ENCODE data around the gene MFRP. TPM values are rescaled to one million over a fixed set of nuclear protein-coding genes. Genes with fewer than 3 reads are reported as not detected.

MFRP gene
- total RNA-seq, 1 experiment from 2014 or later: not detected

DNA sequence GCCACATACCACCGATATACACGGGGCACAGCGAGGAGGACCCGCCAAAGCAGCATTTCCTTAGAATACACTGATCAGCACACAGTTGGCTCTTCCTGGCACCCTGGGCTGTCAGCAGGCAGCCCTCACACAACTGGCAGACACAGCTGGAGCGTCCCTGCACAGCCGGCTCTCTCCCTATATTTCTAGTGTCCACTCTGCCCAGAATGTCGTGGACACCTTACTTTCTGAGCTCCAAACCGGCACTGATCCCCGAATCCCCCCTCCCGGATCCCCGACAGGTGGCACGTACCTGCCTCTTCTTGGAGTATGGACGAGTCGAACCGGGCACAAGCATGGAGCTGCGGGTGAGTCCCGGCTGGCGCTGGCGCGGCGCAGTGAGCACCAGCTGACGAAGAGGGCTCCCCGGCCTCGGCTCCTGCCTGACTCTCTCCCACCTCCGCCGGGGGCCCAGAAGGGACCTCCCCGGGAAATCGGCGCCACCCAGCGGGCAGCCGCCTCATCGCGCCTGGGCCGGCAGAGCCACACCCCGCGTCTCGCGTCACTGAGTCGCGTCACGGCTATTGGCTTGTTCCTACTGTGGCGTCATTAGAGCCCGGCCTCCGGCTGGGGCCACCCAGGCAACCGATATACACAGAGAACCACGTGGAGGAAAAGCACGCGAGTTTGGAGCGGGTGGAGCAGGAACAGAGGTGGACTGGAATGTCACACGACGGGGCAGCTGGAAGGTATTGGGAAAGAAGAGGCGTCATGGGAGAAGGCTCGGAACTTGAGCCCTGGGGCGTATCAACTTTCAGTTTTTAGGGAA, 34.9 kb upstream of the MFRP start, which contains the start of gene USP2 (continued):
- TF ChIP-seq, protein P1, sequence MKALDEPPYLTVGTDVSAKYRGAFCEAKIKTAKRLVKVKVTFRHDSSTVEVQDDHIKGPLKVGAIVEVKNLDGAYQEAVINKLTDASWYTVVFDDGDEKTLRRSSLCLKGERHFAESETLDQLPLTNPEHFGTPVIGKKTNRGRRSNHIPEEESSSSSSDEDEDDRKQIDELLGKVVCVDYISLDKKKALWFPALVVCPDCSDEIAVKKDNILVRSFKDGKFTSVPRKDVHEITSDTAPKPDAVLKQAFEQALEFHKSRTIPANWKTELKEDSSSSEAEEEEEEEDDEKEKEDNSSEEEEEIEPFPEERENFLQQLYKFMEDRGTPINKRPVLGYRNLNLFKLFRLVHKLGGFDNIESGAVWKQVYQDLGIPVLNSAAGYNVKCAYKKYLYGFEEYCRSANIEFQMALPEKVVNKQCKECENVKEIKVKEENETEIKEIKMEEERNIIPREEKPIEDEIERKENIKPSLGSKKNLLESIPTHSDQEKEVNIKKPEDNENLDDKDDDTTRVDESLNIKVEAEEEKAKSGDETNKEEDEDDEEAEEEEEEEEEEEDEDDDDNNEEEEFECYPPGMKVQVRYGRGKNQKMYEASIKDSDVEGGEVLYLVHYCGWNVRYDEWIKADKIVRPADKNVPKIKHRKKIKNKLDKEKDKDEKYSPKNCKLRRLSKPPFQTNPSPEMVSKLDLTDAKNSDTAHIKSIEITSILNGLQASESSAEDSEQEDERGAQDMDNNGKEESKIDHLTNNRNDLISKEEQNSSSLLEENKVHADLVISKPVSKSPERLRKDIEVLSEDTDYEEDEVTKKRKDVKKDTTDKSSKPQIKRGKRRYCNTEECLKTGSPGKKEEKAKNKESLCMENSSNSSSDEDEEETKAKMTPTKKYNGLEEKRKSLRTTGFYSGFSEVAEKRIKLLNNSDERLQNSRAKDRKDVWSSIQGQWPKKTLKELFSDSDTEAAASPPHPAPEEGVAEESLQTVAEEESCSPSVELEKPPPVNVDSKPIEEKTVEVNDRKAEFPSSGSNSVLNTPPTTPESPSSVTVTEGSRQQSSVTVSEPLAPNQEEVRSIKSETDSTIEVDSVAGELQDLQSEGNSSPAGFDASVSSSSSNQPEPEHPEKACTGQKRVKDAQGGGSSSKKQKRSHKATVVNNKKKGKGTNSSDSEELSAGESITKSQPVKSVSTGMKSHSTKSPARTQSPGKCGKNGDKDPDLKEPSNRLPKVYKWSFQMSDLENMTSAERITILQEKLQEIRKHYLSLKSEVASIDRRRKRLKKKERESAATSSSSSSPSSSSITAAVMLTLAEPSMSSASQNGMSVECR (CRISPR knock-in tag; IDR thresholded peaks at IDR 0.05; ENCODE audit: borderline replicate concordance): peak; percentile 88; the same call in 1 of the 2 replicates
- TF ChIP-seq FOXP1 (CRISPR knock-in tag; IDR thresholded peaks at IDR 0.05; ENCODE audit: borderline replicate concordance): 0 out of 2 replicates have a peak, but pooled peaks have one; percentile 52
- TF ChIP-seq, protein P2, sequence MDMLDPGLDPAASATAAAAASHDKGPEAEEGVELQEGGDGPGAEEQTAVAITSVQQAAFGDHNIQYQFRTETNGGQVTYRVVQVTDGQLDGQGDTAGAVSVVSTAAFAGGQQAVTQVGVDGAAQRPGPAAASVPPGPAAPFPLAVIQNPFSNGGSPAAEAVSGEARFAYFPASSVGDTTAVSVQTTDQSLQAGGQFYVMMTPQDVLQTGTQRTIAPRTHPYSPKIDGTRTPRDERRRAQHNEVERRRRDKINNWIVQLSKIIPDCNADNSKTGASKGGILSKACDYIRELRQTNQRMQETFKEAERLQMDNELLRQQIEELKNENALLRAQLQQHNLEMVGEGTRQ (CRISPR knock-in tag; IDR thresholded peaks at IDR 0.05): peak; percentile 68
- TF ChIP-seq SP1 (CRISPR knock-in tag; conservative IDR thresholded peaks at IDR 0.05): peak; percentile 95
- TF ChIP-seq, protein P3, sequence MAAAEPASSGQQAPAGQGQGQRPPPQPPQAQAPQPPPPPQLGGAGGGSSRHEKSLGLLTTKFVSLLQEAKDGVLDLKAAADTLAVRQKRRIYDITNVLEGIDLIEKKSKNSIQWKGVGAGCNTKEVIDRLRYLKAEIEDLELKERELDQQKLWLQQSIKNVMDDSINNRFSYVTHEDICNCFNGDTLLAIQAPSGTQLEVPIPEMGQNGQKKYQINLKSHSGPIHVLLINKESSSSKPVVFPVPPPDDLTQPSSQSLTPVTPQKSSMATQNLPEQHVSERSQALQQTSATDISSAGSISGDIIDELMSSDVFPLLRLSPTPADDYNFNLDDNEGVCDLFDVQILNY (CRISPR knock-in tag; IDR thresholded peaks at IDR 0.05): peak; percentile 78; the same call in 1 of the 2 replicates
- TF ChIP-seq, protein P4, sequence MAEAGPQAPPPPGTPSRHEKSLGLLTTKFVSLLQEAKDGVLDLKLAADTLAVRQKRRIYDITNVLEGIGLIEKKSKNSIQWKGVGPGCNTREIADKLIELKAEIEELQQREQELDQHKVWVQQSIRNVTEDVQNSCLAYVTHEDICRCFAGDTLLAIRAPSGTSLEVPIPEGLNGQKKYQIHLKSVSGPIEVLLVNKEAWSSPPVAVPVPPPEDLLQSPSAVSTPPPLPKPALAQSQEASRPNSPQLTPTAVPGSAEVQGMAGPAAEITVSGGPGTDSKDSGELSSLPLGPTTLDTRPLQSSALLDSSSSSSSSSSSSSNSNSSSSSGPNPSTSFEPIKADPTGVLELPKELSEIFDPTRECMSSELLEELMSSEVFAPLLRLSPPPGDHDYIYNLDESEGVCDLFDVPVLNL (CRISPR knock-in tag; IDR thresholded peaks at IDR 0.05; ENCODE audit: borderline replicate concordance, low read depth): no peak
- TF ChIP-seq EMX1 (CRISPR knock-in tag; IDR thresholded peaks at IDR 0.05): no peak
- TF ChIP-seq, protein P5, sequence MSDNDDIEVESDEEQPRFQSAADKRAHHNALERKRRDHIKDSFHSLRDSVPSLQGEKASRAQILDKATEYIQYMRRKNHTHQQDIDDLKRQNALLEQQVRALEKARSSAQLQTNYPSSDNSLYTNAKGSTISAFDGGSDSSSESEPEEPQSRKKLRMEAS (CRISPR knock-in tag; IDR thresholded peaks at IDR 0.05): peak; percentile 95
- peak; percentile 86 for TF ChIP-seq ZNF423 (CRISPR knock-in tag; IDR thresholded peaks at IDR 0.05)
- 0 out of 2 replicates have a peak, but pooled peaks have one; percentile 37 for TF ChIP-seq ZNF232 (CRISPR knock-in tag; IDR thresholded peaks at IDR 0.05)
- TF ChIP-seq NR3C1 (CRISPR knock-in tag; conservative IDR thresholded peaks at IDR 0.05; ENCODE audit: low read depth): no peak
- TF ChIP-seq, protein P6, sequence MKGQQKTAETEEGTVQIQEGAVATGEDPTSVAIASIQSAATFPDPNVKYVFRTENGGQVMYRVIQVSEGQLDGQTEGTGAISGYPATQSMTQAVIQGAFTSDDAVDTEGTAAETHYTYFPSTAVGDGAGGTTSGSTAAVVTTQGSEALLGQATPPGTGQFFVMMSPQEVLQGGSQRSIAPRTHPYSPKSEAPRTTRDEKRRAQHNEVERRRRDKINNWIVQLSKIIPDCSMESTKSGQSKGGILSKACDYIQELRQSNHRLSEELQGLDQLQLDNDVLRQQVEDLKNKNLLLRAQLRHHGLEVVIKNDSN (CRISPR knock-in tag; IDR thresholded peaks at IDR 0.05): peak; percentile 72
- TF ChIP-seq NFYB (CRISPR knock-in tag; conservative IDR thresholded peaks at IDR 0.05; ENCODE audit: low read depth): peak; percentile 55

DNA sequence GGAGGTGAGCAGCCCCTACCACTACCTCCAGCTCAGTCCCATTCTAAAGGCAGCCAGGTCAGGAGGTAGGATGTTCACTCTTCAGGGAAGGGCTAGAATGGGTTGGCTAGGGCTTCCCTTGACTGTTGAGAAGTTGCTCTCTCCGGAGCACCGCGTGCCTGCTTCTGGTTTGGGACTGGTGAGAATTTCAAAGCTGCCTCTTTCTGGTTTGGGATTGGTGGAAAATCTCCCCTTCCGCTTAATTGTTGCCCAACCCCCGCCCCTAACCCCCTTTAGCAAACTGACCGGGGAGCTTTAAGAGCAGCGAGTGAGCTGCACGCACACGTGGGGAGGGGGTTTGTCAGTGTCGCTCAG, 34.3 kb upstream of the MFRP start:
- H3K4me1 Mint-ChIP-seq: peaks cover 45% of the 10 kb centered on the region
- DNase-seq (ENCODE audit: low spot score) (no peak), ATAC-seq (peak; percentile 12)
- ChIA-PET POLR2A (interaction anchor here (0.6 to 1.5 kb wide), 5 partner anchors 19 to 36 kb away, joined by 3 to 5 read pairs (median 4); no protein-coding TSS in a partner anchor), CTCF (interaction anchor here (0.6 to 12.9 kb wide), 28 partner anchors 8 to 922 kb away, joined by 3 to 262 read pairs (median 4); partner anchors contain the start of genes C1QTNF5, HINFP, MFRP and RNF26)
- H3K27ac Mint-ChIP-seq: 0 out of 2 replicates have a peak overlapping the region, but pooled peaks have one; percentile 12
- TF ChIP-seq, protein P5 (CRISPR knock-in tag; IDR thresholded peaks at IDR 0.05): peak; percentile 76
- no peak for TF ChIP-seq ZNF423 (CRISPR knock-in tag; IDR thresholded peaks at IDR 0.05)
- no peaks in the 10 kb centered on the region for H3K36me3 Mint-ChIP-seq
- H3K9me3 Mint-ChIP-seq: no peaks in the 10 kb centered on the region
- H3K27me3 Mint-ChIP-seq (ENCODE audit: low read depth): peaks cover 20% of the 10 kb centered on the region
- no peak overlapping the region for H3K4me3 Mint-ChIP-seq
